Cardiac septum (tissue), 1 donor: ENCODE data around the gene SWT1. TPM values are rescaled to one million over a fixed set of nuclear protein-coding genes. Genes with fewer than 3 reads are reported as not detected.
"Not testable (repeated sequence)": the region's sequence is repeated elsewhere in the genome, so short reads cannot be mapped to it uniquely, and the experiment has no call there.

Experiments used
- DNase-seq: peaks from one replicate; pipeline ENCODE4 v3.0.0-alpha.2; 2020; ENCODE audit warnings: low spot score
- intact Hi-C: fragments of 100-400 bp; cut with DNase I; formaldehyde crosslinking; loops from one replicate; pipeline ENCODE4 v1.14.0; 2022
- total RNA-seq: library from RNA; stranded (reverse); fragmentation: NEBNext Ultra II Directional; extraction: Animal tissue kit (Norgen Biotek cat#: 25700); gene quantifications from one replicate; pipeline ENCODE4 v1.2.1, GENCODE V29; 2021
- donor health status: DM: no; HTN: no; CAD: no.

The SWT1 gene
- total RNA-seq, 1 donor from 2014 or later = 5.3 TPM

GRCh38 chr1:185314411-185314810 is 157.4 kb downstream of the SWT1 start:
- DNase-seq = no peak
- intact Hi-C loops = loop anchor here (10.0 kb wide), 1 partner anchor 280 kb away; no protein-coding TSS in a partner anchor

- intact Hi-C loops = loop anchor here (5.0 to 10.0 kb wide), 5 partner anchors 158 to 357 kb away; partner anchors contain the start of genes SWT1 and TRMT1L
- DNase-seq = no peak
Measured at GRCh38 chr1:185315445-185316071, 158.6 kb downstream of the SWT1 start.

- intact Hi-C loops = loop anchor here (5.0 to 10.0 kb wide), 5 partner anchors 159 to 356 kb away; partner anchors contain the start of genes SWT1 and TRMT1L
- DNase-seq = peak; percentile 99
Measured at GRCh38 chr1:185316163-185317033, 159.4 kb downstream of the SWT1 start.

- intact Hi-C loops = loop anchor here (5.0 to 10.0 kb wide), 5 partner anchors 160 to 355 kb away; partner anchors contain the start of genes SWT1 and TRMT1L
Measured at GRCh38 chr1:185317034-185317885, 160.3 kb downstream of the SWT1 start, which contains the start of gene IVNS1ABP. IVNS1ABP (minus strand) TSS chr1:185317243; CDS start chr1:185309493, 7,750 bp downstream.

GRCh38 chr1:185317886-185318310 is 160.9 kb downstream of the SWT1 start:
- peak; percentile 85 for DNase-seq
- intact Hi-C loops = loop anchor here (5.0 to 10.0 kb wide), 5 partner anchors 161 to 354 kb away; partner anchors contain the start of genes SWT1 and TRMT1L

More at GRCh38 chr1:185317034-185317885, 160.3 kb downstream of the SWT1 start, which contains the start of gene IVNS1ABP:
- DNase-seq = peak; percentile 98

- no peak for DNase-seq
- intact Hi-C loops = loop anchor here (5.0 to 10.0 kb wide), 5 partner anchors 161 to 354 kb away; partner anchors contain the start of genes SWT1 and TRMT1L
Measured at GRCh38 chr1:185318431-185319138, 161.6 kb downstream of the SWT1 start.

- intact Hi-C loops = loop anchor here (5.0 to 10.0 kb wide), 5 partner anchors 162 to 353 kb away; partner anchors contain the start of genes SWT1 and TRMT1L
- DNase-seq = no peak
Measured at GRCh38 chr1:185319139-185319475, 162.1 kb downstream of the SWT1 start.

- intact Hi-C loops, DNase-seq: not testable (repeated sequence)
Measured at GRCh38 chr1:185321104-185321503, 164.1 kb downstream of the SWT1 start.

GRCh38 chr1:185321653-185322221 is 164.8 kb downstream of the SWT1 start:
- intact Hi-C loops, DNase-seq: not testable (repeated sequence)

- intact Hi-C loops = no loop called here
- no peak for DNase-seq
Measured at GRCh38 chr1:185322636-185323035, 165.7 kb downstream of the SWT1 start.

- intact Hi-C loops = no loop called here
- DNase-seq = no peak
Measured at GRCh38 chr1:185324118-185324517, 167.2 kb downstream of the SWT1 start.

GRCh38 chr1:185325413-185325812 is 168.4 kb downstream of the SWT1 start:
- no peak for DNase-seq
- intact Hi-C loops = no loop called here

- DNase-seq = peak; percentile 77
- intact Hi-C loops = no loop called here
Measured at GRCh38 chr1:185328255-185328654, 171.3 kb downstream of the SWT1 start.

GRCh38 chr1:185334182-185334581 is 177.2 kb downstream of the SWT1 start:
- no peak for DNase-seq
- intact Hi-C loops = no loop called here

- DNase-seq = no peak
- intact Hi-C loops = no loop called here
Measured at GRCh38 chr1:185337246-185337645, 180.3 kb downstream of the SWT1 start.

GRCh38 chr1:185338719-185339622 is 182.0 kb downstream of the SWT1 start:
- DNase-seq = peak; percentile 87
- intact Hi-C loops = no loop called here

GRCh38 chr1:185341196-185341781 is 184.3 kb downstream of the SWT1 start:
- no peak for DNase-seq
- intact Hi-C loops = no loop called here
